Transverse colon (tissue), 4 donors: ENCODE results near the gene TMEM181. TPM values are rescaled to one million over a fixed set of nuclear protein-coding genes. Genes with fewer than 3 reads are reported as not detected.

Experiments
- DNase-seq: peaks from one replicate; pipeline ENCODE4 v3.0.0-alpha.2; 2019
- H3K27ac ChIP-seq, 4 donors: fragments of 200-600 bp; sonication (generic); 2 replicates each; pipeline ENCODE4 v1.5.1; 2016 to 2018; ENCODE audit warnings: inconsistent platforms in 4 of 4
- H3K27me3 ChIP-seq: fragments of 200-600 bp; sonication (generic); 2 replicates; pipeline ENCODE4 v1.5.1; 2017; ENCODE audit warnings: inconsistent platforms
- H3K36me3 ChIP-seq, 4 donors: fragments of 200-600 bp; sonication (generic); 2 replicates each; pipeline ENCODE4 v1.5.1; 2017 to 2019; ENCODE audit warnings: inconsistent platforms in 4 of 4
- H3K4me1 ChIP-seq, 4 donors: fragments of 200-600 bp; sonication (generic); 2 replicates each; pipeline ENCODE4 v1.5.1; 2017 to 2020; ENCODE audit warnings: inconsistent platforms in 4 of 4
- H3K4me3 ChIP-seq, 4 donors: fragments of 200-600 bp; sonication (generic); 1 replicate in 1 of 4; 2 replicates in 3 of 4; pipeline versions ENCODE4 v1.5.1 to v1.6.1; 2017 to 2019; ENCODE audit warnings: inconsistent platforms in 4 of 4
- H3K9me3 ChIP-seq, 2 donors: fragments of 200-600 bp; sonication (generic); 2 replicates each; pipeline ENCODE4 v1.5.1; 2017 to 2019; ENCODE audit warnings: inconsistent platforms in 2 of 2
- CTCF ChIP-seq, 5 experiments: fragments of 200-600 bp in 3 of 5; fragments of 450-650 bp in 2 of 5; sonication (generic) in 3 of 5; IDR thresholded peaks; 1 replicate in 2 of 5; 2 replicates in 3 of 5; pipeline ENCODE4 v1.5.1; 2016 to 2017; ENCODE audit warnings: antibody characterized with exemption in 5 of 5, inconsistent platforms in 3 of 5, mild to moderate bottlenecking in 2 of 5, moderate library complexity in 1 of 5
- EP300 ChIP-seq: sonication (generic); formaldehyde crosslinking; IDR thresholded peaks from one replicate; pipeline ENCODE4 v1.6.1; 2017; ENCODE audit warnings: antibody characterized with exemption, low read depth
- POLR2A ChIP-seq: fragments of 450-650 bp; IDR thresholded peaks from one replicate; pipeline ENCODE4 v1.6.1; 2016; ENCODE audit warnings: antibody characterized with exemption, mild to moderate bottlenecking, moderate library complexity
- POLR2AphosphoS5 ChIP-seq, 3 donors: sonication (generic); formaldehyde crosslinking; IDR thresholded peaks; one replicate each; pipeline ENCODE4 v1.6.1; 2016; ENCODE audit warnings: antibody characterized with exemption in 3 of 3
- WGBS, 2 donors: methylation state at CpG; one replicate each; pipeline ENCODE4 v1.1.5; 2018; ENCODE audit warnings: low coverage in 1 of 2; 5-methylcytosine and 5-hydroxymethylcytosine counted together
- in situ Hi-C, 4 donors: fragments of 200-750 bp; cut with MboI; loops; one replicate each; pipeline versions ENCODE4 v1.15.0 to v1.15.1; 2017; ENCODE audit warnings: low sequenced_read_pairs in 3 of 4, low pct_ligation_motif_present in 1 of 4, low pct_unique_long_range_greater_than_20kb in 1 of 4
- intact Hi-C: fragments of 100-400 bp; cut with DNase I; formaldehyde crosslinking; loops from one replicate; pipeline ENCODE4 v1.15.1; 2023; ENCODE audit warnings: low total_unique reads
- total RNA-seq, 4 donors: library from RNA; depleted of rRNA; stranded (reverse); fragments of >200 nt; gene quantifications; one replicate each; pipeline ENCODE4 v1.1.0, GENCODE V29; 2016

TMEM181 gene
- total RNA-seq, 4 donors from 2014 or later = 15.7 to 41.3 (median 34.2) TPM

- Histone ChIP-seq H3K4me1 (peaks cover 7 to 39% (median 21%) of the 10 kb centered on the region in 4 donors), H3K36me3 (no peaks in the 10 kb centered on the region), H3K4me3 (peak overlapping the region in 1 of 4 donors; percentile 14), H3K9me3 (no peaks in the 10 kb centered on the region), H3K27ac (peak overlapping the region; percentile 84 to 86 (median 86)), H3K27me3 (no peaks in the 10 kb centered on the region)
- TF ChIP-seq CTCF (IDR thresholded peaks at IDR 0.05) = no peak
- TF ChIP-seq POLR2A = no peak
- no peak for TF ChIP-seq POLR2AphosphoS5 (IDR thresholded peaks at IDR 0.05)
- no peak for TF ChIP-seq EP300
- DNase-seq = no peak
- in situ Hi-C loops (no loop called here), intact Hi-C loops (no loop called here)
- WGBS, 2 donors = 66 to 89% methylated on average over 4 to 28 of the region's 28 CpGs
Observed at GRCh38 chr6:158572653-158573541, 13.0 kb downstream of the TMEM181 start.

GRCh38 chr6:158573542-158573931 is 13.6 kb downstream of the TMEM181 start:
- 91% methylated on average over 10 of the region's 10 CpGs; no CpG with 5 or more reads in 1 of the 2 donors for WGBS, 2 donors
- no peaks in the 10 kb centered on the region for H3K9me3 ChIP-seq
- TF ChIP-seq POLR2AphosphoS5 (IDR thresholded peaks at IDR 0.05) (no peak), CTCF (IDR thresholded peaks at IDR 0.05) (no peak), EP300 (no peak), POLR2A (no peak)
- peak overlapping the region; percentile 84 to 86 (median 86) for H3K27ac ChIP-seq
- in situ Hi-C loops (no loop called here), intact Hi-C loops (no loop called here)
- no peaks in the 10 kb centered on the region for H3K27me3 ChIP-seq
- H3K4me3 ChIP-seq = no peak overlapping the region
- no peak for DNase-seq
- peaks cover 7 to 39% (median 21%) of the 10 kb centered on the region in 4 donors for H3K4me1 ChIP-seq
- H3K36me3 ChIP-seq = no peaks in the 10 kb centered on the region

- WGBS, 2 donors = 75 to 83% methylated on average over 2 to 3 of the region's 3 CpGs
- in situ Hi-C loops = no loop called here
- DNase-seq = no peak
- no peaks in the 10 kb centered on the region for H3K9me3 ChIP-seq
- TF ChIP-seq POLR2AphosphoS5 (IDR thresholded peaks at IDR 0.05) (no peak), CTCF (IDR thresholded peaks at IDR 0.05) (no peak), EP300 (no peak), POLR2A (no peak)
- no peaks in the 10 kb centered on the region for H3K27me3 ChIP-seq
- peaks cover 7 to 39% (median 21%) of the 10 kb centered on the region in 4 donors for H3K4me1 ChIP-seq
- intact Hi-C loops = no loop called here
- H3K27ac ChIP-seq = no peak overlapping the region
- H3K4me3 ChIP-seq = no peak overlapping the region
- no peaks in the 10 kb centered on the region for H3K36me3 ChIP-seq
Observed at GRCh38 chr6:158574800-158575199, 14.9 kb downstream of the TMEM181 start.

GRCh38 chr6:158575550-158575949 is 15.7 kb downstream of the TMEM181 start:
- whole genome bisulfite sequencing, 2 donors = 56 to 87% methylated on average over 3 to 4 of the region's 4 CpGs
- Histone ChIP-seq H3K36me3 (no peaks in the 10 kb centered on the region), H3K4me1 (peaks cover 7 to 39% (median 21%) of the 10 kb centered on the region in 4 donors), H3K9me3 (no peaks in the 10 kb centered on the region), H3K4me3 (no peak overlapping the region), H3K27me3 (no peaks in the 10 kb centered on the region), H3K27ac (no peak overlapping the region)
- TF ChIP-seq POLR2A (no peak), CTCF (IDR thresholded peaks at IDR 0.05) (no peak), EP300 (no peak), POLR2AphosphoS5 (IDR thresholded peaks at IDR 0.05) (no peak)
- no peak for DNase-seq
- in situ Hi-C loops = no loop called here
- intact Hi-C loops = no loop called here
